Body of pancreas (tissue), 4 donors: ENCODE data around the gene ZNF433.

Experiments used
- CTCF ChIP-seq, 7 experiments: fragments of 450-650 bp in 4 of 7; fragments of 200-600 bp in 3 of 7; sonication (generic) in 3 of 7; IDR thresholded peaks; one replicate each; pipeline ENCODE4 v1.5.1; 2016 to 2019; ENCODE audit warnings: antibody characterized with exemption in 7 of 7
- POLR2A ChIP-seq, 3 donors: fragments of 450-650 bp; IDR thresholded peaks; one replicate each; pipeline ENCODE4 v1.6.1; 2016; ENCODE audit warnings: antibody characterized with exemption in 3 of 3, mild to moderate bottlenecking in 2 of 3

GRCh38 chr19:12052497-12053169 lies 17.2 kb upstream of the ZNF433 start, which contains the start of gene ZNF878:
- TF ChIP-seq CTCF (IDR thresholded peaks at IDR 0.05) = peak in 2 of 7 experiments; percentile 17 to 19
- TF ChIP-seq POLR2A (IDR thresholded peaks at IDR 0.05) = peak; percentile 87 to 98 (median 97)
